ENCODE measurements around the gene CUEDC2. TPM values are rescaled to one million over a fixed set of nuclear protein-coding genes. Genes with fewer than 3 reads are reported as not detected.

CUEDC2 gene
- total RNA-seq, 1 experiment from 2014 or later: 40.2 TPM

- Mint-ChIP-seq H3K4me3 (no peak overlapping the region), H3K4me1 (peaks cover 14% of the 10 kb centered on the region), H3K27ac (no peak overlapping the region), H3K27me3 (ENCODE audit: low read depth) (peaks cover 11% of the 10 kb centered on the region), H3K9me3 (no peaks in the 10 kb centered on the region), H3K36me3 (peaks cover 9% of the 10 kb centered on the region; the same call in 1 of the 2 replicates)
- ATAC-seq: no peak
- ChIA-PET POLR2A (no interaction called here), CTCF (interaction anchor here (0.6 to 1.5 kb wide), 3 partner anchors 20 to 28 kb away, joined by 4 to 6 read pairs (median 4); no protein-coding TSS in a partner anchor)
- TF ChIP-seq STAT6 (CRISPR knock-in tag; conservative IDR thresholded peaks at IDR 0.05; ENCODE audit: low read depth) (no peak), RELA (CRISPR knock-in tag; IDR thresholded peaks at IDR 0.05; ENCODE audit: borderline replicate concordance) (no peak), TP53 (CRISPR knock-in tag; IDR thresholded peaks at IDR 0.05) (no peak), KAT7 (CRISPR knock-in tag; IDR thresholded peaks at IDR 0.05; ENCODE audit: borderline replicate concordance) (no peak), MYBL2 (CRISPR knock-in tag; IDR thresholded peaks at IDR 0.05) (no peak), CDX4 (CRISPR knock-in tag; IDR thresholded peaks at IDR 0.05; ENCODE audit: borderline replicate concordance) (no peak), SMAD4 (CRISPR knock-in tag; IDR thresholded peaks at IDR 0.05) (no peak), SMAD3 (CRISPR knock-in tag; IDR thresholded peaks at IDR 0.05; ENCODE audit: borderline replicate concordance) (no peak), EMX1 (CRISPR knock-in tag; IDR thresholded peaks at IDR 0.05) (no peak), TCF7 (CRISPR knock-in tag; IDR thresholded peaks at IDR 0.05; ENCODE audit: low read depth) (no peak), NR3C1 (CRISPR knock-in tag; conservative IDR thresholded peaks at IDR 0.05; ENCODE audit: low read depth) (no peak), MLX (CRISPR knock-in tag; IDR thresholded peaks at IDR 0.05) (no peak), SOX15 (CRISPR knock-in tag; IDR thresholded peaks at IDR 0.05) (no peak)
- no peak for DNase-seq (ENCODE audit: low spot score)
Measured at GRCh38 chr10:102426803-102427287, 5.5 kb downstream of the CUEDC2 start.

- peaks cover 9% of the 10 kb centered on the region for H3K4me1 Mint-ChIP-seq
- DNase-seq (ENCODE audit: low spot score): no peak
- no peak for ATAC-seq
- H3K4me3 Mint-ChIP-seq: no peak overlapping the region
- CTCF ChIA-PET: interaction anchor here (1.0 to 6.7 kb wide), 2 partner anchors 21 to 26 kb away, joined by 3 to 68 read pairs; no protein-coding TSS in a partner anchor
- H3K27me3 Mint-ChIP-seq (ENCODE audit: low read depth): peaks cover 11% of the 10 kb centered on the region
- POLR2A ChIA-PET: no interaction called here
- no peaks in the 10 kb centered on the region for H3K9me3 Mint-ChIP-seq
- H3K27ac Mint-ChIP-seq: no peak overlapping the region
- peaks cover 9% of the 10 kb centered on the region; the same call in 1 of the 2 replicates for H3K36me3 Mint-ChIP-seq
- TF ChIP-seq E2F1 (CRISPR knock-in tag; IDR thresholded peaks at IDR 0.05) (no peak), ATF2 (CRISPR knock-in tag; IDR thresholded peaks at IDR 0.05; ENCODE audit: borderline replicate concordance, low read depth) (no peak), GTF2I (CRISPR knock-in tag; conservative IDR thresholded peaks at IDR 0.05) (no peak), SMAD4 (CRISPR knock-in tag; IDR thresholded peaks at IDR 0.05) (no peak), ZNF512 (CRISPR knock-in tag; IDR thresholded peaks at IDR 0.05; ENCODE audit: borderline replicate concordance) (no peak), ESRRA (CRISPR knock-in tag; IDR thresholded peaks at IDR 0.05; ENCODE audit: borderline replicate concordance) (no peak), FOXK1 (CRISPR knock-in tag; IDR thresholded peaks at IDR 0.05) (no peak), AFF4 (CRISPR knock-in tag; IDR thresholded peaks at IDR 0.05; ENCODE audit: borderline replicate concordance) (no peak)
Measured at GRCh38 chr10:102425444-102425843, 6.9 kb downstream of the CUEDC2 start.

All from WTC11 (cell line).